CD4-positive, alpha-beta T cell treated with Interleukin-15 for 4 hours (primary cell): ENCODE data around the gene WDR33.

Source experiments
- DNase-seq: peaks from one replicate; pipeline ENCODE4 v3.0.0-alpha.2; 2020; ENCODE audit warnings: low spot score

Gene WDR33

GRCh38 chr2:127695491-127696472, 115.2 kb downstream of the WDR33 start:
- DNase-seq: peak; percentile 41

GRCh38 chr2:127694986-127695385, 116.0 kb downstream of the WDR33 start:
- no peak for DNase-seq

- DNase-seq: no peak
These were observed 120.3 kb downstream of the WDR33 start for GRCh38 chr2:127690696-127691095.

GRCh38 chr2:127688405-127688804, 122.6 kb downstream of the WDR33 start:
- no peak for DNase-seq

GRCh38 chr2:127685410-127686080, 125.4 kb downstream of the WDR33 start:
- no peak for DNase-seq

- DNase-seq: no peak
These were observed 127.2 kb downstream of the WDR33 start for GRCh38 chr2:127683757-127684156.

GRCh38 chr2:127683056-127683455, 127.9 kb downstream of the WDR33 start:
- DNase-seq: no peak

GRCh38 chr2:127681976-127682857, 128.8 kb downstream of the WDR33 start:
- DNase-seq: no peak

- DNase-seq: no peak
These were observed 129.6 kb downstream of the WDR33 start for GRCh38 chr2:127681288-127681804.

GRCh38 chr2:127680706-127681287, 130.2 kb downstream of the WDR33 start:
- no peak for DNase-seq

- no peak for DNase-seq
These were observed 131.2 kb downstream of the WDR33 start for GRCh38 chr2:127679680-127680361.

GRCh38 chr2:127678991-127679390, 132.0 kb downstream of the WDR33 start:
- no peak for DNase-seq

- no peak for DNase-seq
These were observed 132.4 kb downstream of the WDR33 start for GRCh38 chr2:127678531-127678930.

GRCh38 chr2:127676906-127677305, 134.1 kb downstream of the WDR33 start:
- no peak for DNase-seq

- DNase-seq: no peak
These were observed 135.4 kb downstream of the WDR33 start, which contains the start of gene LIMS2 for GRCh38 chr2:127675331-127676261. TSS of gene LIMS2 (minus strand) at chr2:127675530. CDS start at chr2:127675024, 506 bp downstream.

GRCh38 chr2:127674241-127675209, 136.4 kb downstream of the WDR33 start:
- DNase-seq: no peak

GRCh38 chr2:127673291-127674069, 137.5 kb downstream of the WDR33 start:
- no peak for DNase-seq
